Esophagus squamous epithelium (tissue), 4 donors: ENCODE results near the gene SLC25A45.

ENCODE experiments used
- POLR2A ChIP-seq, 4 donors: fragments of 450-650 bp; IDR thresholded peaks; one replicate each; pipeline ENCODE4 v1.6.1; 2017; ENCODE audit warnings: antibody characterized with exemption in 4 of 4, mild to moderate bottlenecking in 4 of 4, moderate library complexity in 3 of 4
- TF ChIP-seq, protein P1 (sequence below), 6 experiments: fragments of 450-650 bp in 4 of 6; fragments of 200-600 bp in 2 of 6; sonication (generic) in 2 of 6; IDR thresholded peaks; one replicate each; pipeline ENCODE4 v1.5.1; 2016 to 2019; ENCODE audit warnings: antibody characterized with exemption in 6 of 6, mild to moderate bottlenecking in 4 of 6, moderate library complexity in 4 of 6

- TF ChIP-seq, protein P1, sequence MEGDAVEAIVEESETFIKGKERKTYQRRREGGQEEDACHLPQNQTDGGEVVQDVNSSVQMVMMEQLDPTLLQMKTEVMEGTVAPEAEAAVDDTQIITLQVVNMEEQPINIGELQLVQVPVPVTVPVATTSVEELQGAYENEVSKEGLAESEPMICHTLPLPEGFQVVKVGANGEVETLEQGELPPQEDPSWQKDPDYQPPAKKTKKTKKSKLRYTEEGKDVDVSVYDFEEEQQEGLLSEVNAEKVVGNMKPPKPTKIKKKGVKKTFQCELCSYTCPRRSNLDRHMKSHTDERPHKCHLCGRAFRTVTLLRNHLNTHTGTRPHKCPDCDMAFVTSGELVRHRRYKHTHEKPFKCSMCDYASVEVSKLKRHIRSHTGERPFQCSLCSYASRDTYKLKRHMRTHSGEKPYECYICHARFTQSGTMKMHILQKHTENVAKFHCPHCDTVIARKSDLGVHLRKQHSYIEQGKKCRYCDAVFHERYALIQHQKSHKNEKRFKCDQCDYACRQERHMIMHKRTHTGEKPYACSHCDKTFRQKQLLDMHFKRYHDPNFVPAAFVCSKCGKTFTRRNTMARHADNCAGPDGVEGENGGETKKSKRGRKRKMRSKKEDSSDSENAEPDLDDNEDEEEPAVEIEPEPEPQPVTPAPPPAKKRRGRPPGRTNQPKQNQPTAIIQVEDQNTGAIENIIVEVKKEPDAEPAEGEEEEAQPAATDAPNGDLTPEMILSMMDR (IDR thresholded peaks at IDR 0.05), result no peak
- no peak for TF ChIP-seq POLR2A (IDR thresholded peaks at IDR 0.05)
Measured at GRCh38 chr11:65353376-65353775, 29.1 kb downstream of the SLC25A45 start.
